GM18526 (cell line): ENCODE data around the gene MYO15A.

Experiments used
- POLR2A ChIP-seq: IDR thresholded peaks from 3 replicates; pipeline ENCODE4 v1.6.1; 2011; ENCODE audit not compliant: insufficient read length; ENCODE audit errors: extremely low read depth

The MYO15A gene

GRCh38 chr17:18108401-18109312, at the start of gene MYO15A:
TSS of gene MYO15A (plus strand) at chr17:18108756. CDS start at chr17:18118801, 10,045 bp downstream.
- TF ChIP-seq POLR2A, result no peak

- no peak for TF ChIP-seq POLR2A
Observed at GRCh38 chr17:18059283-18059682, 49.3 kb upstream of the MYO15A start.

GRCh38 chr17:18064053-18064452, 44.5 kb upstream of the MYO15A start:
- no peak for TF ChIP-seq POLR2A

- TF ChIP-seq POLR2A, result no peak
Observed at GRCh38 chr17:18065546-18065945, 43.0 kb upstream of the MYO15A start.

GRCh38 chr17:18066866-18067265, 41.7 kb upstream of the MYO15A start:
- TF ChIP-seq POLR2A, result no peak

- no peak for TF ChIP-seq POLR2A
Observed at GRCh38 chr17:18069101-18069500, 39.5 kb upstream of the MYO15A start.

- TF ChIP-seq POLR2A, result no peak
Observed at GRCh38 chr17:18070861-18071340, 37.7 kb upstream of the MYO15A start.

GRCh38 chr17:18071751-18072150, 36.8 kb upstream of the MYO15A start:
- TF ChIP-seq POLR2A, result no peak

- TF ChIP-seq POLR2A, result no peak
Observed at GRCh38 chr17:18074566-18075272, 33.8 kb upstream of the MYO15A start.

GRCh38 chr17:18076936-18077335, 31.6 kb upstream of the MYO15A start:
- TF ChIP-seq POLR2A, result no peak

GRCh38 chr17:18079543-18079942, 29.0 kb upstream of the MYO15A start:
- no peak for TF ChIP-seq POLR2A

- no peak for TF ChIP-seq POLR2A
Observed at GRCh38 chr17:18084256-18084655, 24.3 kb upstream of the MYO15A start.

- peak; percentile 84 for TF ChIP-seq POLR2A
Observed at GRCh38 chr17:18087610-18088491, 20.7 kb upstream of the MYO15A start, which contains the start of gene DRG2. TSS of gene DRG2 (plus strand) at chr17:18087948. CDS start at chr17:18088024, 76 bp downstream.

- TF ChIP-seq POLR2A, result no peak
Observed at GRCh38 chr17:18089613-18090012, 18.9 kb upstream of the MYO15A start.
